CD14-positive monocyte (primary cell): ENCODE measurements around the gene ATP5MK. TPM values are rescaled to one million over a fixed set of nuclear protein-coding genes. Genes with fewer than 3 reads are reported as not detected.

Source experiments
- DNase-seq, 3 donors: peaks; one replicate each; pipeline ENCODE4 v3.0.0-alpha.2; 2011 to 2022
- H2AFZ ChIP-seq: 2 replicates; pipeline ENCODE4 v1.6.0; 2012; ENCODE audit warnings: mild to moderate bottlenecking, low read depth, low read length, inconsistent platforms; ENCODE audit not compliant: insufficient read depth, poor library complexity, severe bottlenecking
- H3K27ac ChIP-seq, 2 donors: 1 replicate in 1 of 2; 2 replicates in 1 of 2; pipeline ENCODE4 v1.5.1; 2012 to 2013; ENCODE audit warnings: low read length in 2 of 2, control low read depth in 1 of 2, inconsistent platforms in 1 of 2, low read depth in 1 of 2, mild to moderate bottlenecking in 1 of 2
- H3K27me3 ChIP-seq, 2 donors: one replicate each; pipeline versions ENCODE4 v1.6.0 to v1.6.1; 2011 to 2013; ENCODE audit warnings: low read length in 2 of 2; ENCODE audit not compliant: control insufficient read depth in 2 of 2, insufficient read depth in 2 of 2
- H3K36me3 ChIP-seq, 2 donors: replicated peaks in 1 of 2; 1 replicate in 1 of 2; 2 replicates in 1 of 2; pipeline versions ENCODE4 v1.5.1 to v1.6.1; 2012 to 2013; ENCODE audit warnings: low read length in 2 of 2, control low read depth in 1 of 2, inconsistent platforms in 1 of 2, mild to moderate bottlenecking in 1 of 2; ENCODE audit not compliant: insufficient read depth in 2 of 2, control insufficient read depth in 1 of 2
- H3K4me1 ChIP-seq, 2 donors: 1 replicate in 1 of 2; 2 replicates in 1 of 2; pipeline versions ENCODE4 v1.5.1 to v1.6.1; 2012 to 2013; ENCODE audit warnings: low read length in 2 of 2, control low read depth in 1 of 2, inconsistent platforms in 1 of 2, mild to moderate bottlenecking in 1 of 2, moderate library complexity in 1 of 2; ENCODE audit not compliant: insufficient read depth in 2 of 2, control insufficient read depth in 1 of 2
- H3K4me2 ChIP-seq: replicated peaks from 2 replicates; pipeline ENCODE3; 2012; ENCODE audit warnings: low read length, moderate library complexity, mild to moderate bottlenecking; ENCODE audit not compliant: poor library complexity, severe bottlenecking; ENCODE audit errors: extremely low read depth
- H3K4me3 ChIP-seq, 3 experiments: fragments of 200-600 bp in 1 of 3; sonication (generic) in 1 of 3; replicated peaks in 1 of 3; 1 replicate in 2 of 3; 2 replicates in 1 of 3; pipeline ENCODE4 v1.5.1; 2011 to 2013; ENCODE audit warnings: low read length in 3 of 3, mild to moderate bottlenecking in 3 of 3, control low read depth in 2 of 3, low read depth in 2 of 3, inconsistent platforms in 1 of 3, moderate library complexity in 1 of 3
- H3K79me2 ChIP-seq: 2 replicates; pipeline ENCODE4 v1.6.0; 2012; ENCODE audit warnings: mild to moderate bottlenecking, control low read depth, inconsistent platforms, low read length, moderate library complexity; ENCODE audit not compliant: insufficient read depth
- H3K9ac ChIP-seq: 2 replicates; pipeline ENCODE4 v1.6.0; 2017; ENCODE audit warnings: low read length, mild to moderate bottlenecking; ENCODE audit not compliant: insufficient read depth, poor library complexity, severe bottlenecking
- H3K9me3 ChIP-seq, 2 donors: replicated peaks in 1 of 2; 1 replicate in 1 of 2; 2 replicates in 1 of 2; pipeline versions ENCODE4 v1.5.1 to v1.6.1; 2012 to 2013; ENCODE audit warnings: low read length in 2 of 2, control low read depth in 1 of 2; ENCODE audit not compliant: control insufficient read depth in 1 of 2, insufficient read depth in 1 of 2
- H4K20me1 ChIP-seq: 2 replicates; pipeline ENCODE4 v1.6.0; 2012; ENCODE audit warnings: mild to moderate bottlenecking, low read length, control low read depth, moderate library complexity; ENCODE audit not compliant: insufficient read depth
- H3K27ac Mint-ChIP-seq, 7 donors: one replicate each; pipeline ENCODE4 v1.8.0; 2020; ENCODE audit warnings: mild to moderate bottlenecking in 7 of 7, mixed read lengths in 7 of 7, moderate library complexity in 6 of 7, inconsistent platforms in 2 of 7
- H3K27me3 Mint-ChIP-seq, 3 donors: one replicate each; pipeline ENCODE4 v1.8.0; 2021 to 2022; ENCODE audit warnings: low read depth in 3 of 3, mild to moderate bottlenecking in 3 of 3, mixed read lengths in 3 of 3, moderate library complexity in 3 of 3, inconsistent platforms in 1 of 3
- H3K36me3 Mint-ChIP-seq, 2 donors: one replicate each; pipeline ENCODE4 v1.8.0; 2020; ENCODE audit warnings: mixed read lengths in 2 of 2, inconsistent platforms in 1 of 2, mild to moderate bottlenecking in 1 of 2
- H3K4me1 Mint-ChIP-seq: one replicate; pipeline ENCODE4 v1.8.0; 2020; ENCODE audit warnings: mild to moderate bottlenecking, mixed read lengths
- H3K4me3 Mint-ChIP-seq, 2 donors: one replicate each; pipeline ENCODE4 v1.8.0; 2020; ENCODE audit warnings: mild to moderate bottlenecking in 2 of 2, mixed read lengths in 2 of 2, moderate library complexity in 1 of 2
- H3K9me3 Mint-ChIP-seq, 7 donors: one replicate each; pipeline ENCODE4 v1.8.0; 2020 to 2022; ENCODE audit warnings: mixed read lengths in 7 of 7, mild to moderate bottlenecking in 6 of 7, moderate library complexity in 6 of 7, inconsistent platforms in 2 of 7
- CTCF ChIP-seq: fragments of 200-600 bp; IDR thresholded peaks from one replicate; pipeline ENCODE4 v1.8.0; 2022; ENCODE audit warnings: antibody characterized with exemption, mild to moderate bottlenecking
- WGBS: methylation state at CpG from one replicate; pipeline ENCODE4 v1.1.5; 2013; ENCODE audit warnings: missing lambda C conversion rate; ENCODE audit not compliant: insufficient coverage; 5-methylcytosine and 5-hydroxymethylcytosine counted together
- intact Hi-C, 2 donors: fragments of 100-400 bp; cut with micrococcal nuclease; formaldehyde crosslinking; loops; one replicate each; pipeline versions ENCODE4 v1.15.0 to v1.15.1; 2023
- polyA plus RNA-seq, 3 donors: library from polyadenylated mRNA; depleted of rRNA in 1 of 3; unstranded in 2 of 3; stranded (reverse) in 1 of 3; fragments of 300-500 nt in 2 of 3; fragments of >200 nt in 1 of 3; fragmentation: Illumina TruSeq in 2 of 3; gene quantifications; 1 replicate in 2 of 3; 2 replicates in 1 of 3; pipeline ENCODE4 v1.2.3, GENCODE V29; 2012 to 2021

Gene ATP5MK
- polyA plus RNA-seq, 3 donors, result 285 to 531 (median 529) TPM

- no peaks in the 10 kb centered on the region for H3K9me3 ChIP-seq
- DNase-seq, result no peak
- intact Hi-C loops, result loop anchor here in 1 of 2 donors (2.0 to 10.0 kb wide), 2 partner anchors 28 to 652 kb away; partner anchors contain the start of gene WBP1L
- peak overlapping the region; percentile 89 for H3K4me2 ChIP-seq
- H3K4me1 ChIP-seq, result peaks cover 26 to 40% of the 10 kb centered on the region in 2 donors
- Mint-ChIP-seq H3K4me3 (peak overlapping the region; percentile 92 to 95), H3K9me3 (no peaks in the 10 kb centered on the region), H3K4me1 (peaks cover 40% of the 10 kb centered on the region), H3K27ac (peak overlapping the region; percentile 73 to 96 (median 91)), H3K27me3 (no peaks in the 10 kb centered on the region), H3K36me3 (peaks cover 35 to 47% of the 10 kb centered on the region in 2 donors)
- peak overlapping the region; percentile 80 for H3K9ac ChIP-seq
- peaks cover 25 to 51% of the 10 kb centered on the region in 2 donors for H3K36me3 ChIP-seq
- peaks cover 55% of the 10 kb centered on the region for H3K79me2 ChIP-seq
- peak overlapping the region; percentile 55 to 85 for H3K27ac ChIP-seq
- no peaks in the 10 kb centered on the region for H3K27me3 ChIP-seq
- TF ChIP-seq CTCF, result no peak
- WGBS, result 0% methylated on average over 7 of the region's 8 CpGs
- peak overlapping the region; percentile 94 for H2AFZ ChIP-seq
- peak overlapping the region; percentile 68 to 88 (median 78) for H3K4me3 ChIP-seq
- H4K20me1 ChIP-seq, result peaks cover 9% of the 10 kb centered on the region
Observed at GRCh38 chr10:103396789-103397087, 463 bp upstream of the ATP5MK start.

GRCh38 chr10:103395754-103396066, 565 bp downstream of the ATP5MK start:
- Histone ChIP-seq H3K79me2 (peaks cover 58% of the 10 kb centered on the region), H3K4me1 (peaks cover 26 to 40% of the 10 kb centered on the region in 2 donors), H3K27ac (peak overlapping the region; percentile 55 to 85), H3K36me3 (peaks cover 27 to 53% of the 10 kb centered on the region in 2 donors), H3K9me3 (no peaks in the 10 kb centered on the region), H3K4me3 (peak overlapping the region; percentile 68 to 88 (median 78)), H3K9ac (peak overlapping the region; percentile 80), H3K27me3 (no peaks in the 10 kb centered on the region), H2AFZ (peak overlapping the region; percentile 94), H3K4me2 (peak overlapping the region; percentile 89), H4K20me1 (peaks cover 9% of the 10 kb centered on the region)
- DNase-seq, result no peak
- Mint-ChIP-seq H3K36me3 (peaks cover 36 to 47% of the 10 kb centered on the region in 2 donors), H3K27me3 (no peaks in the 10 kb centered on the region), H3K4me1 (peaks cover 40% of the 10 kb centered on the region), H3K9me3 (no peaks in the 10 kb centered on the region), H3K27ac (peak overlapping the region; percentile 70 to 96 (median 94)), H3K4me3 (peak overlapping the region; percentile 92 to 95)
- intact Hi-C loops, result loop anchor here in 1 of 2 donors (2.0 to 10.0 kb wide), 2 partner anchors 27 to 651 kb away; partner anchors contain the start of gene WBP1L
- 0% methylated on average over 10 of the region's 11 CpGs for WGBS
- TF ChIP-seq CTCF, result no peak
